Epithelial cell of proximal tubule (primary cell): Measurements from ENCODE around the gene ETS2. TPM values are rescaled to one million over a fixed set of nuclear protein-coding genes. Genes with fewer than 3 reads are reported as not detected.

Source experiments
- DNase-seq: peaks from one replicate; pipeline ENCODE4 v3.0.0-alpha.2; 2011; ENCODE audit warnings: low read depth
- H3K4me3 ChIP-seq: 2 replicates; pipeline ENCODE4 v1.5.1; 2011; ENCODE audit warnings: low read depth, mild to moderate bottlenecking, low read length
- CTCF ChIP-seq: conservative IDR thresholded peaks from 2 replicates; pipeline ENCODE4 v1.5.1; 2012; ENCODE audit warnings: low read depth, mild to moderate bottlenecking, low read length
- total RNA-seq: library from RNA; depleted of rRNA; stranded (reverse); fragments of >200 nt; gene quantifications from 2 replicates; pipeline ENCODE4 v1.2.3, GENCODE V29; 2015

Gene ETS2
- total RNA-seq, 1 donor from 2014 or later, result 11.1 TPM

DNA sequence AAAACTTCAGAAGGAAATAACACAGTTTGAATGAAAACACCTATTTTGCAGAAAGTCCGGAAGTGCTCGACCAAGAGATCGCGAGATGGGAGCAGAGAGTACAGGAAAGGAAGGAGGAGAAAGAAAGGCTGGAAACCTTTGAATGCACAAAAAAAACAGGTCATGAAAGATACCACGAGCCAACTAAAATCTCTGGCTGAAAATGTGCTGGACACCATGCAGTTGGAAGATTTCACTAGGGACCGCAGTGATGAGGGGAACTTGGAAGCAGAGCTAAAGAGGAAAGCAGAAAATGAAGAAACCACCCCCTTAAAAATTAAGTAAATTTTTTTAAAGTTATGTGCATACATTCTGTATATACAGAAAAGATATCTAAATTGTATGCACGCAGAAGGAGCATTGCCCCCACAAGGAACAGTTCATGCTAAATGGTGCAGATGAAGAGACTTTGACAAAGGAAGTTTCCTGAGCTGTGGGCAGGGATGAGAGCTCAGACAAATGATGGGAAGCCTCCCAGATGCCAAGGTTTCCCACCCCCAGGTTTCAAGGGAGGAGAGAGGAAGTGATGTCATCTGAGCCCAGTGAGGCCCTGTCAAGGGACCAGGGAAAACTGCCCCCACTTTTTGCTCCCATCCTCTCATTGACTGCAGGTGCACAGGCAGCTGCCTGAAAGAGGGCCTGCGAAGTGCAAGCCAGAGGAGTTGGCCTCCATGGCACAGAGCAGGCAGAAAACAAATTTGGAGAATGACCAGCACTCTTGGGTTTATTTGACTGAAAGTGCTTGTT is 52.5 kb downstream of the ETS2 start:
- TF ChIP-seq CTCF, result no peak
- no peak for DNase-seq
- no peak overlapping the region for H3K4me3 ChIP-seq

DNA sequence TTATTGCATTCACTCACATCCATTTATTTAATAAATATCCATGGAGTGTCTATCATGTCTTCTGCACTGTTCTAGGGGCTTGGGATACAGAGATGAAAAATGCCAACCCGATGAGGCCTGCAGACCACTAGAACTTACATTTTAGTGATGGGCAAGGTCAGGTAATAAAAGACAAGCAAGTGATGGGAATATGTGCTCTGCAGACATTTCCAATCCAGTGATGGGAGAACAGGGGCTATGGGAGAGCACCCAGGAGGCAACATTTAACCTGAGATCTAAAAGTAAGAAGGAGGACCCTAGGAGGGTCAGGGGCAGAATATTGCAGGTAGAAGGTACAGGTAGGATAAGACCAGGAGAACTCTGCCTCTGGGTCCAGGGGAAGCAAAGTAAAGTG is 53.1 kb downstream of the ETS2 start:
- no peak overlapping the region for H3K4me3 ChIP-seq
- DNase-seq, result no peak
- no peak for TF ChIP-seq CTCF

- no peak overlapping the region for H3K4me3 ChIP-seq
- no peak for DNase-seq
- no peak for TF ChIP-seq CTCF
Observed at GRCh38 chr21:38859852-38860251, 54.1 kb downstream of the ETS2 start.

DNA sequence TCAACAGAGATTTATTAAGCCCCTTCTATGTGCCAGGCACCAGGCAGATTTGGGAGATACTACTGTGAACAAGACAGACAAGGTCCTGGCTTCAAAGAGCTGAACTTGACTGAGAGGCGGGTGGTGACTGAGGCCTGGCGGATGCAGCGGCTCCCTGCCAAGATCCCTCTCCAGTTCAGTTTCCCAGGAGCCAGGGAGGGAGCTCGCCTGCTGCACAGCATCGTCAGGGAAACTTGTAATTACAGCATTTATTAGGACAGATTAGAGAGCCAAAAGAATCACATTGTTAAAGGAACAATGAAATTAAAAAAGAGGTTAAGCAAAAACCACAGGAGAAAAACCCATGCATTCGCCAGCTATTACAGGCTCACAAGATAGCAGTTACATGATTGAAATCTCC is 55.3 kb downstream of the ETS2 start:
- TF ChIP-seq CTCF, result no peak
- no peak overlapping the region for H3K4me3 ChIP-seq
- no peak for DNase-seq

DNA sequence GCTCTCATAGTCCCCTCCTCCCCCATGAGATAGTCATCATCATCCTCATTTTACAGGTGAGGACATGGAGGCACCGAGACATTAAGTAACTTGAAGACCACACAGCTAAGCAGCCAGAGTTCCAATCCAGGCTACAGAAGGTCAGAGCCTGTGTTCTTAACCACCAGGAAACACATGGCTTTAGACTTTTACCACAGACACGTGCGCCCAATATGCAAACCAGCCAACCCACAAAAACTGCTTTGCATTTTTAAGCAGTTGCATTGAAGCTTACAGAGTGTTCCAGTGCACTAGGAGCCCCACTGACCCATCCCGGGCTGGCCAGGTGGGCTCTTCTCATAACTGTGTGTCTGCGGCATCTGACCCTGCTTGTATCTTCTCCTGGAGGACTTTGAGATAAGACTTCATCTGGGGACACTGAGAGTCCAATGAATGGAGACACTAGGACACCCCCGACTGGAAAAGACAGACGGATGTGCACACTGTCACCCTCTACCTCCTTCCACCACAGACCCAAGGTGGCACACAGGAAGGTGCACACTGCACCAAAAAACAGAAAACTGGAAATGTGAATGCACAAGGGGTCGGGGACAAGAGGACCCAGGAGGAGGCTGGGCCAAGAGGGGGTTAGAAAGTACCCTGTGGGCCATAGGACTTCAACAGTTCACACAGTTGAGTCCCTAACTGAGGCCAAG is 56.4 kb downstream of the ETS2 start:
- no peak overlapping the region for H3K4me3 ChIP-seq
- DNase-seq, result no peak
- TF ChIP-seq CTCF, result no peak

DNA sequence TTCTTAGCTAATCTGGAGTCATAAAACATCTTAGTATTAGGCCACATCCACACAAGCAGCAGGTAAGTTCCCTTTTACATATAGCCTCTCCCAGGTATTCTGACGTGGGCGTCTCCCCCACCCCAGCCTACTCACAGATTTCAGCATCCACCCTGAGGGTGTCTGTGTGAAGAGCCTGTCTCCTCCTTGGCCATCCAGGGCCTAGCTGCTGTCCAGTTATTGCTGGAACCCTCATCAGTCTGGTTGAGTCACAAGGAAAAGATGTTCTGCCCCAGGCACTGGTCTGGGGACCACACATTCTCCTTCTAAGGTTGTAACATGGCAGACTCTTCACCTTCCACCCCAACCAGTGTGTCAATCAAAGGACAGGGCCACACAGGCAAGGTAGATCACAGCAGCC is 57.6 kb downstream of the ETS2 start:
- DNase-seq, result no peak

More for the DNA sequence above, 57.6 kb downstream of the ETS2 start:
- TF ChIP-seq CTCF, result no peak
- H3K4me3 ChIP-seq, result no peak overlapping the region
